ENCODE measurements around the gene ADAM22. TPM values are rescaled to one million over a fixed set of nuclear protein-coding genes. Genes with fewer than 3 reads are reported as not detected.

ADAM22 gene
- total and polyA plus RNA-seq, 12 donors: 2.3 to 35.0 (median 17.0) TPM

DNA sequence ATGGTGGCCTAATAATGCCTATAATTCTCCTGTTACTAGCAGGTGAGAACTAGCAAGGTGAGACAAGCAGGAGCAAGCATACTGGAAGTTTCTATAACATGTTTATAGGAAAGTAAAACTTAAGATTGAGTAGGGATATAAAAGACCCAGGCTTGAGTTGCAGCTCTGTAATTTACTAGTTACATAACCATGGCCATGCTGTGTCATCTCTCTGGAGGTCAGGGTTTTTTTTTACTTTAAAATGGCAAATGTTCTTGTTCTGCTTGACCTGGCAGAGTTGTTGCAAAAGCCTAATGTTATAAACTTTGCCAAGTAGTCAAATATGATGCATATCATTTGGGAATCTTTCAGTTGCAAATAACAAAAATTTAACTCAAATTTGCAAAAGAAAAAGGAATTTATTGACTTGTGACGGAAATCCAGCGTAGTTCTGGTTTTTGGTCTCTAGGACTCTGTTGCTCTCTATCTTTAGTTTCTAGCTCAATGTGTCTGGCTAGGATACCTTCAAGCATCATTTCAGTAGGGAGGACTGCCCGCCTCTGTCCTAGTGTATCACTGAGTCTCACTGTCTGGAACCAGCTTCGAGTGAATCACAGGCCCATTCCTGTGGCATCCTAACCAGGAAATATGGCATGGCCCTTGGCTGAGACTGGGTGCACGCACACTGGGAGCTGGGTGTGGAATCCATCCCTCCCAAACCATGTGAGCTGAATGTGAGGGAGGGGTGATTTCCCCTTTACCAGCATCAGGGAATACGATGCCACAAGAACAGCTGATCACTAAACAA is 67.9 kb downstream of the ADAM22 start:
- Histone ChIP-seq H3K4me1 (replicated peaks in 1 of 2) (peaks cover 5 to 33% of the 10 kb centered on the region in 2 donors), H3K36me3 (replicated peaks in 1 of 2) (no peaks in the 10 kb centered on the region), H3K27ac (peak overlapping the region; percentile 58 to 85 (median 70)), H3K4me3 (no peak overlapping the region), H3K27me3 (no peaks in the 10 kb centered on the region), H3K9me3 (replicated peaks in 1 of 3) (no peaks in the 10 kb centered on the region)
- intact Hi-C loops (cut with DNase I): no loop called here
- 81 to 87% (median 83%) methylated on average over 6 of the region's 6 CpGs for WGBS, 4 donors
- DNase-seq: peak in 5 of 7 donors; percentile 22 to 29 (median 26)
- no peak for TF ChIP-seq POLR2A (IDR thresholded peaks at IDR 0.05)
- TF ChIP-seq, protein P1, sequence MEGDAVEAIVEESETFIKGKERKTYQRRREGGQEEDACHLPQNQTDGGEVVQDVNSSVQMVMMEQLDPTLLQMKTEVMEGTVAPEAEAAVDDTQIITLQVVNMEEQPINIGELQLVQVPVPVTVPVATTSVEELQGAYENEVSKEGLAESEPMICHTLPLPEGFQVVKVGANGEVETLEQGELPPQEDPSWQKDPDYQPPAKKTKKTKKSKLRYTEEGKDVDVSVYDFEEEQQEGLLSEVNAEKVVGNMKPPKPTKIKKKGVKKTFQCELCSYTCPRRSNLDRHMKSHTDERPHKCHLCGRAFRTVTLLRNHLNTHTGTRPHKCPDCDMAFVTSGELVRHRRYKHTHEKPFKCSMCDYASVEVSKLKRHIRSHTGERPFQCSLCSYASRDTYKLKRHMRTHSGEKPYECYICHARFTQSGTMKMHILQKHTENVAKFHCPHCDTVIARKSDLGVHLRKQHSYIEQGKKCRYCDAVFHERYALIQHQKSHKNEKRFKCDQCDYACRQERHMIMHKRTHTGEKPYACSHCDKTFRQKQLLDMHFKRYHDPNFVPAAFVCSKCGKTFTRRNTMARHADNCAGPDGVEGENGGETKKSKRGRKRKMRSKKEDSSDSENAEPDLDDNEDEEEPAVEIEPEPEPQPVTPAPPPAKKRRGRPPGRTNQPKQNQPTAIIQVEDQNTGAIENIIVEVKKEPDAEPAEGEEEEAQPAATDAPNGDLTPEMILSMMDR (IDR thresholded peaks at IDR 0.05): no peak

DNA sequence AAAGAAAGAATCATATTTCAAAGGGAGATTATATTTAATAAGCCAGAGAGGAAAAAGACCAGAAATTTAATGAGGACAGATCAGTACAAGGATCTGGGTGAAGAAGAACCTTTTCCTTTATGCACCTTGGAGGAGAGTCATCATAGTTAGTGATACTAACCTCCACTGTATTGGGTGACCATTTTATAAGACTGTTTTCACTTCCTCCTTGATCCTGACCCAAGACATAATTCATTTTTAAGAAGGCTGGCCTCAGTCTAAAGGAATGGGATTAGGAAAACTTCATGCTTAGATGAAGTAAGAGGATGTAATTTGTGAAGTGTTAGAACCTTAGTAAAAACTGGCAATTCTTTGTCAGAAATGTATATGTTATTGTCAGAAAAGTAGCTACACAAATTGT is 68.6 kb downstream of the ADAM22 start:
- DNase-seq: no peak
- H3K9me3 ChIP-seq (replicated peaks in 1 of 3): no peaks in the 10 kb centered on the region
- peak overlapping the region in 3 of 5 donors; percentile 58 to 85 (median 61) for H3K27ac ChIP-seq
- H3K36me3 ChIP-seq (replicated peaks in 1 of 2): no peaks in the 10 kb centered on the region
- no peak overlapping the region for H3K4me3 ChIP-seq
- no peak for TF ChIP-seq POLR2A (IDR thresholded peaks at IDR 0.05)
- TF ChIP-seq, protein P1 (IDR thresholded peaks at IDR 0.05): no peak
- H3K4me1 ChIP-seq (replicated peaks in 1 of 2): peaks cover 5 to 33% of the 10 kb centered on the region in 2 donors
- intact Hi-C loops (cut with DNase I): no loop called here
- H3K27me3 ChIP-seq: no peaks in the 10 kb centered on the region

DNA sequence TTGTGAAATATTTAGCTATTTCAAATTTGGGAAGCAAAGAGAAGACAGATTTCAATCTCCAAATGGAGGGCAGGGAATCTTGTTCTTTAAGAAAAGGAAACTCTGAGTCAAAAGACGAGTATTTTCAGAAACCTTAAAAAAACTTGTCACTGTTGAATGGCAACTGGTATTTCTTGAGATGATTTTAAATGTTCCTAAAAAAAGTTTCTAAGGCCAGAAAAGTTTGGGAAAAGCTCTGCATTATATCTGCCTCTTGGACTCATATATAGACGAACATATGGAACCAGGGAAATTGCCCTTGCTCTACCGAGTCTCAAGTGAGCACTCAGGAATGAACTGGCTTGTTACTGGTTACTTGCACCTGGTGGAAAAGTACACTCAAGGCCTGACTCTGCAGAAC is 69.5 kb downstream of the ADAM22 start:
- Histone ChIP-seq H3K27ac (no peak overlapping the region), H3K4me1 (replicated peaks in 1 of 2) (peaks cover 5 to 33% of the 10 kb centered on the region in 2 donors), H3K27me3 (no peaks in the 10 kb centered on the region), H3K4me3 (no peak overlapping the region), H3K9me3 (replicated peaks in 1 of 3) (no peaks in the 10 kb centered on the region), H3K36me3 (replicated peaks in 1 of 2) (no peaks in the 10 kb centered on the region)
- no peak for DNase-seq
- intact Hi-C loops (cut with DNase I): no loop called here
- TF ChIP-seq, protein P1 (IDR thresholded peaks at IDR 0.05): no peak
- TF ChIP-seq POLR2A (IDR thresholded peaks at IDR 0.05): no peak
- 82 to 83% (median 83%) methylated on average over 3 of the region's 3 CpGs for WGBS, 4 donors

DNA sequence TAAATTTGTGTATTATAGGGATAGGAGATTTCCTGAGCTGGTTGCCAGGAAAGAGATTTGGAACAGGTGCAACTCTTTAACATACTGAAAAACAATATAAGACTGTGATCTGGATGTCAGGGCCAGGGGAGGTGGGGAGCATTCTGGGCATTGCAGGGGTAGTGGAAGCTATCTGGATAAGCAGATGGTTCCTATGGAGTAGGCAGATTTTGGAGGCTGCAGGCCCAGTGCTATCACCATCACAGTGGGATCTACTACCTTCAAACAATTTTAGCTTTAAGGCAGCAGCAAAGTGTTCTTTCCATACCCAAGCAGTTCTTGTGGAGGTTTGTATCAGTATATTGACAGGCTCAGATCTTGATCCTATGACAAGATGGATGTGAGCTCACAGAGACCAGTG is 71.1 kb downstream of the ADAM22 start:
- H3K4me3 ChIP-seq: no peak overlapping the region
- intact Hi-C loops (cut with DNase I): no loop called here
- DNase-seq: no peak
- no peak overlapping the region for H3K27ac ChIP-seq
- H3K4me1 ChIP-seq (replicated peaks in 1 of 2): peaks cover 5 to 33% of the 10 kb centered on the region in 2 donors
- H3K27me3 ChIP-seq: no peaks in the 10 kb centered on the region
- TF ChIP-seq, protein P1 (IDR thresholded peaks at IDR 0.05): no peak
- no peak for TF ChIP-seq POLR2A (IDR thresholded peaks at IDR 0.05)
- H3K36me3 ChIP-seq (replicated peaks in 1 of 2): no peaks in the 10 kb centered on the region
- no peaks in the 10 kb centered on the region for H3K9me3 ChIP-seq (replicated peaks in 1 of 3)
